ENCODE measurements around the gene RASGRF2.

- TF ChIP-seq CTCF (conservative IDR thresholded peaks at IDR 0.05) (no peak), EZH2 (IDR thresholded peaks at IDR 0.05; ENCODE audit: low read depth) (no peak)
These were observed 273.0 kb downstream of the RASGRF2 start, which contains the start of gene CKMT2 for GRCh38 chr5:81233080-81233634.
